NCI-H345 treated with DMSO at 0.1 percent for 48 hours (cell line): ENCODE results near the gene ICA1L.

ENCODE experiments used
- DNase-seq: peaks from one replicate; lab custom pipeline; 2025; ENCODE audit not compliant: unreplicated experiment; lab: John Stamatoyannopoulos, UW

Gene ICA1L

DNA sequence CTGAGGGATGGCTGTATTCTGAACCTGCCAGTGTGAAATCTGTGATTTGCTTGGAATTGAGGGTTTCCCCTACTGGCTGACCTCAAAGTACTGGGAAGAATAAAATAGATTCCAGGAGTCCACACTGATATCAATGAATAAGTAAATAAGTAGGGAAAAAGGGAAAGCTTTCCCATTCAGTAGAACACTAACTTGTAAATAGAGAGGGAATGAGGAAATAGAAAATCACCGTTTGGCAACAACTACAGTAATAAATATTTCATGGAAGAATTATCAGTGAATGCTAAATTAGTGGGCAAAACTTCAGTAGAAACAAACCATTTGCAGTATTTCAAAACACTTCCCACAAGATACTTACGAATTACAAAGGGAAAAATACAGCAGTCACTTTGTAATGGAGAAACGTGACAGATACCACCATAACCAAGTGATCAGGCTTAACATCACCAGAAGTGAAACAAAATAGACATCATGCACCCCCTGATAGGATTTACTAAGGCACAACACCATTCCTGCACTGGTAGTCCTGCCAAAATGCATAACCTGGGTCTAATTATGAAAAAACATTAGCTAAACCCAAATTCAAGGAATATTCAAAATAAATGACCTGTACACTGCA, 88.5 kb downstream of the ICA1L start:
- no peak for DNase-seq

- no peak for DNase-seq
Measured at GRCh38 chr2:202780514-202781021, 91.0 kb downstream of the ICA1L start.

- DNase-seq = no peak
Measured at GRCh38 chr2:202778217-202778616, 93.3 kb downstream of the ICA1L start.

- DNase-seq = no peak
Measured at GRCh38 chr2:202774104-202774503, 97.5 kb downstream of the ICA1L start.

GRCh38 chr2:202773301-202773973, 98.1 kb downstream of the ICA1L start:
- no peak for DNase-seq

DNA sequence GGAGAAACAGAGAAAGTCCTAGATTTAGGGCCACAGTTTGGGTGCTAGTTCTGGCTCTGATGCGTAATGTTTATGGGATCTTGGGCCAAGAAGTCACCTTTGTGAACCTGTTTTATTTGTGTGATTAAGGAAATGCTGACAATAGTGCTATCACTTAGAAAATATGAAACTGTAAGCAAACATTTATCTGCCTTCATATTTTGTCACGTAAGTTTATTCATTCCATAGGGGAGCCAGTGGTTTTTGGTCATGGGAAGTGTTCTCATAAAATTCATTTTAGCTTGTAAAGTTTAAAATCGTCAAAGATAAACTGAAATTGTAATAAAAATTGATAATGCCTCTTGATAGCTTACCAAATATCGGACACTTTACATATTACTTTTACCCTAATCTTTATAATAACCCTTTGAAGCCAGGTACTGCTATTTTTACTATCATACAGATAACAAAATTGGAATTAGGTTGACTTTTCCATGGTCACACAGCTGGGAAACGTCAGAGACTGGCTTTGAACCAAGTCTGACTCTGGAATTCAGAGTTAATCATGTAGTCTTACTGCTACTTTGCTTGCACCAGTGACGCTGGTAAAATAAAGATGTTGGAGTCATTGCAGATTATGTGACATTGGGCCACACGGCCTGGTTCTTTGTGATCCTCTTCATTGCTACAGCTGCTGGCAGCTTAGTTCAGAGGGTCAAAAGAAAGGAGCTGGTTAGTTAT, 99.7 kb downstream of the ICA1L start:
- DNase-seq = no peak

DNA sequence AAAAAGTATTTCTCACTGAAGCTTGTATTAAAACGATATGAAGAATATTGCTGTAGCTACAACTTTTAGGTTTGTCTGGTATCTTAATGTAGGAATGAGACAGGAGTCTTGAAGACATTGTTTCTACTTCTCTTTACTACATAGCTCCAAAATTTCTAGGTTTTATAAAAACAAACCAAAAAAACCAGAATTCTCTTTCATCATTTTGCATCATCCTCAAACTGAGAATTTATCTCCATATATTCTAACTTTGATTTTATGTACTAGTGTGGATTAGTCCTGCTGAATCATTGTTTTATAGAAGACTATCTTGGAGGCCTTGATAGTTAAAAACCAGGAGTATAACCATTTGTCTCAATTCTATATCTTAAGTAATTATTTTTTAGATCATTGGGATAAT, 100.2 kb downstream of the ICA1L start:
- no peak for DNase-seq

DNA sequence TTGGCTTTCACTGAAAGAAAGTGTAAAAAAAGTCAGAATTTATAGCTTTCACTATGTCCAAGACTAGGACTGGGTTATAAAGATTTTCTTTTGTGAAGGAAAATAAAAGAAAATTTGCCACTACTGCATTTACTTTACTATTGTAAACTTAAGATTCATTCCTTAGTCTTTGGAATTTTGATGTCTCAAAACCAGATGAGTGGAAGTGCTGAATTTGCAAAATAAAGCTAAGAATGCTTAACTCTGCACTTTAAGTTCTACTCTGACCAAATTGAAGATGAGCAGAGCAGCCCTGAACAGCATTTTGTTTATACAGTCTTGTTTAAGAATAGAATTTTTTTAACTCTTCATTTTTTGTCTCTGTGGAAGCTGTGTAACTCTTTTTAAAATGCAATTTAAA, 102.4 kb downstream of the ICA1L start:
- no peak for DNase-seq

GRCh38 chr2:202768273-202768672, 103.3 kb downstream of the ICA1L start:
- no peak for DNase-seq

GRCh38 chr2:202765436-202765835, 106.1 kb downstream of the ICA1L start:
- DNase-seq = no peak

DNA sequence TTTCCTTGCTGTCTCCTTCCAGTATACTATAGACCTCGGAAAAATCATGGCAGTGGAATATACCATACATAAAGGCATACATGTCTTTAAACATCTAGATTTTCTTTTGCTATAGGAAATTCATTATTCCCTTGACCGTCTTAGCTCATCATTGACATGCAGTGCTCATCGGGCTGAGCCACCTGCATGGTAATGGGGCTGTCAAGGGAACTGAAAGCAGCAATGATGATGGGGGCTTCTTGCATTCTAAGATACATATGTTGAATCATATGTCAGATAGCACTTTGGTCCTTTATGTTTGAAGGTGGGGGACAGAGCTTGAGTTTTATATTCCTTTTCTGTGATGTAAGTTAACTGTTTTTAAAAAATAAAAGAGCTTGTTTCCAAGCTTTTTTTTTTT, 106.6 kb downstream of the ICA1L start:
- no peak for DNase-seq

- DNase-seq = no peak
Measured at GRCh38 chr2:202763916-202764315, 107.7 kb downstream of the ICA1L start.

- no peak for DNase-seq
Measured at GRCh38 chr2:202762556-202762955, 109.0 kb downstream of the ICA1L start.

- no peak for DNase-seq
Measured at GRCh38 chr2:202760848-202761247, 110.7 kb downstream of the ICA1L start.

DNA sequence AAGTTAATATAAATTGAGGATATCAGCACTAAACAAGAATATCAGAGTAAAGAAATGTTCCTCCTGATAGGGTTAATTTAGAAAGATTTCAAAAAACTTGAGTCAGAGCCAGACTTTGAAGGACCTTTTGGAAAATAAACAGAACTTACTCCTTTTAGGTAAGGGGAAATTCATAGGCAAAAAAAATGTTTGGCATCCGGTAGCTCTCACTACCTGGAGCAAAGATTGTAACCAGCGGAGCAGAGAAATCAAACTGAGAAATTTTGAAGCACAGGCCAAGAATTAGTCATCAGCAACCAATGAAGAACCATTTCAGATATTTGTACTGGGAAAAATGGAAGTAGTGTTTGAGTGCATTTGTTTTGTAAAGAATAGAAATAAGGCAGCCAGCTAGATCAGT, 113.0 kb downstream of the ICA1L start:
- DNase-seq = no peak

GRCh38 chr2:202758128-202758527, 113.4 kb downstream of the ICA1L start:
- no peak for DNase-seq

- DNase-seq = no peak
Measured at GRCh38 chr2:202757339-202757738, 114.2 kb downstream of the ICA1L start.

- no peak for DNase-seq
Measured at GRCh38 chr2:202756598-202756997, 115.0 kb downstream of the ICA1L start.

- DNase-seq = no peak
Measured at GRCh38 chr2:202754936-202755335, 116.6 kb downstream of the ICA1L start.

DNA sequence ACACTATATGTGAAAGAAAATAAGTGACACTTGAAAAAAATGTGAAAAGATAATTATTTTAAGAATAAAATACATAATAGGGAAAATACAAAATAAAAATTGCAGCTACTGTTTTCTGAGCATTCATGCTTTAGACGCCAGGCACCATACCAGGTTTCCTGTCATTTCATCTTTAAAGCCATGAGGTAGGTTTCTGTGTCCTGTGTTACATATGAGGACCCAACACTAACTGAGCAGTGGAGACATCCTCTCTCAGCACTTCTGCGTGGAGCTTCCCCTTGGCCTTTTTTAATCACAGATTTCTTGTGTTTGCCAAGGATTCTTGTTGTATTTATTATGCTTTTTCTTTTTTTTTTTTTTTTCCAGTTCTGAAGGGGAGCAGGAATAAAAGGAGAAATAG, 119.5 kb downstream of the ICA1L start:
- DNase-seq = no peak

DNA sequence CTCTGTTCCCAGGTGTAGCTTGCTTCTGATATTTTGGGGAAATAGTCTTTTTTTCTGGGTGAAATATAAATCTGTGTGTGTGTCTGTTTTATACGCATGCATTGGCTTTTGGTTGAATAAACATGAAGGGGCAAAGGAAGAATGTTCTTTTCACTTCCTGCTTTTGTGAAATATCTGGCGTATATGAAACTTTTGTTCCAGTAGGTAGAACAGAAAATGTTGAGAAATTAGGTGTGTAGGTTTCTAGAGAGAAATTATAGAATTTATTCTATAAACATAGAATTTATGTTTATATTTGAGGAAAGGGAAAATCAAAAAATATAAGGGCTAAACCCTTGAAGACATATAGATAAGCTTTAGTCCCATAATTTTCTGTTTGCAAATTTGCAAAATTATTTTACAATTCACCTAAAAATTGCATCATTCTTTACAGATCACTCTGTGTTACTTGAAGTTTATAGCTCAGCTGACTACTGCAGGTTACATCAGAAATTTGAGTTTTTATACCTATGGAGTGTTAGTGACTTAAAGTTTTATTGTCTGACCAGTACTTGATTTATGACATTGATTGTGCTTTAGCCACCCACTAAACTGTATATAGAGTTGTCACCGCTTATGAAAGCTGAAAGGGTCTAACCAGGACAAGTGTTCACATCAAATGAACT, 120.7 kb downstream of the ICA1L start:
- DNase-seq = no peak

DNA sequence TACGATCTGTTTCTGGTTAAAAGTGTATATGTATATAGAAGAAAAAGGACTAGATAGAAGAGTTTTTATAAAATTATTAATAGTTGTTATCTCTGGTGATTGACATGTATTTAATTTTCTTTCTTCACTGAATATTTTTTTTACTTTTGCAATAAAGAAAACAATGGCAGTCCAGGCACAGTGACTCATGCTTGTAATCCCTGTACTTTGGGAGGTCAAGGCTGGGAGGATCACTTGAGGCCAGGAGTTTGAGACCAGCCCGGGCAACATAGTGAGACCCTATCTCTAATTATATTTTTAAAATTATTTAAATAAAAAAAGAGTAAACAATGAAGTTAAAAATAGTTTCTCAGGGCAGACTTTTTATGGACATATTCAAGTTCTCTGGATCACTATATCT, 122.1 kb downstream of the ICA1L start:
- no peak for DNase-seq
